ENCODE results near the gene SLC35G1.

The SLC35G1 gene

GRCh38 chr10:93852476-93853095, 41.2 kb upstream of the SLC35G1 start:
- TF ChIP-seq CTCF (IDR thresholded peaks at IDR 0.05; ENCODE audit: low read depth, low read length): no peak
- no peak for DNase-seq
- H3K4me1 ChIP-seq: no peaks in the 10 kb centered on the region
- no peaks in the 10 kb centered on the region for H3K9me3 ChIP-seq
- H3K36me3 ChIP-seq: no peaks in the 10 kb centered on the region
- no peak overlapping the region for H3K4me3 ChIP-seq (ENCODE audit: low read depth, low read length)
- H3K27me3 ChIP-seq: no peaks in the 10 kb centered on the region

- no peak for DNase-seq
- TF ChIP-seq CTCF (IDR thresholded peaks at IDR 0.05; ENCODE audit: low read depth, low read length): no peak
- no peaks in the 10 kb centered on the region for H3K27me3 ChIP-seq
Measured at GRCh38 chr10:93854975-93855374, 38.8 kb upstream of the SLC35G1 start.

GRCh38 chr10:93856349-93857145, 37.2 kb upstream of the SLC35G1 start:
- Histone ChIP-seq H3K4me3 (ENCODE audit: low read depth, low read length) (no peak overlapping the region), H3K36me3 (no peaks in the 10 kb centered on the region), H3K9me3 (no peaks in the 10 kb centered on the region), H3K27me3 (no peaks in the 10 kb centered on the region), H3K4me1 (no peaks in the 10 kb centered on the region)
- DNase-seq: no peak
- no peak for TF ChIP-seq CTCF (IDR thresholded peaks at IDR 0.05; ENCODE audit: low read depth, low read length)

More at GRCh38 chr10:93854975-93855374, 38.8 kb upstream of the SLC35G1 start:
- Histone ChIP-seq H3K36me3 (no peaks in the 10 kb centered on the region), H3K9me3 (no peaks in the 10 kb centered on the region), H3K4me1 (no peaks in the 10 kb centered on the region), H3K4me3 (ENCODE audit: low read depth, low read length) (no peak overlapping the region)

DNA sequence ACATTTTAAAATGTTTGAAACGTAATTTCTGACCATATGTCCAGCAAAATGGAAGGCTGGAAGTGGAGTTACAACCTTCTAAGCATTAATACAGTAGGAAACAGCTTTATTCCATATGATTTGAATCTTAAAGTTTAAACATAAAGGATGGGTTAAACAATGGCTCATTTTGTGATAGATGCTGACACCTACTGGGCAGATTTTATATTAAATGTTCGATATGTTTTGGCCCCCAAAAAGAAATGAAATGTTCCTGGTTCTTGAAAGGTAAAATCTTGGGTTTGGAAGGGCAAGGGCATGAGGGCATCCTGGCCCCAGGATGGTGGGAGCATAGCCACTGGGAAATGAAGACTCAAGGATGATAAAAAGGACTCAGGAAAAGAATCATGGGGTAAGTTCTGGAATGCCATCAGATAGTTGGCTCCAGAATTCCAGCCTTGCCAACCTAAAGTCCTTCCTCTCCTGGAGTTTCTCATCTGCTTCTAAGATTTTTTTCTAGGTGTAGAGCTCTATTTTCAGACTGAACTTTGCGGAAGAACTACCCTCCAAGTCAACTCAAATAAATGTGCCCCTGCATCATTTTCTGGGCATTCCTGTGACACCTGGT, 34.6 kb upstream of the SLC35G1 start:
- peak; percentile 33 for TF ChIP-seq CTCF (IDR thresholded peaks at IDR 0.05; ENCODE audit: low read depth, low read length)
- Histone ChIP-seq H3K9me3 (no peaks in the 10 kb centered on the region), H3K36me3 (no peaks in the 10 kb centered on the region), H3K4me3 (ENCODE audit: low read depth, low read length) (no peak overlapping the region), H3K27me3 (no peaks in the 10 kb centered on the region), H3K4me1 (no peaks in the 10 kb centered on the region)
- DNase-seq: no peak

DNA sequence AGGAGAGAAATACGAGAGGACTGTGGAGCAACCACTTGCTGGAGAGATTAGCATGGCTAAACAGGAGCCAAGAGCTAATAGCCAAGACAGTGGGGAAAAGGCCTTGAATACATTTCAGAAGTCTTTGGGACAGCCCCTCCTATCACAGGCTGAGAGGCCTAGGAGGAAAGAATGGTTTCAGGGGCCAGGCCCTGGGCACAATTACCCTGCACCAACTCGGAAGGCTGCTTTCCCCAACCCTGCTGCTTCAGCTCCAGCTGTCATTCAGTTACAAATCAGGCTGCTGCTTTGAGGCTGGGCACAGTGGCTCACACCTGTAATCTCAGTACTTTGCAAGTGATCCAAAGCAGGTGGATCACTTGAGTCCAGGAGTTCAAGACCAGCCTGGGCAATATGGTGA, 32.0 kb upstream of the SLC35G1 start:
- no peak for DNase-seq
- TF ChIP-seq CTCF (IDR thresholded peaks at IDR 0.05; ENCODE audit: low read depth, low read length): no peak
- Histone ChIP-seq H3K4me1 (no peaks in the 10 kb centered on the region), H3K27me3 (no peaks in the 10 kb centered on the region), H3K36me3 (no peaks in the 10 kb centered on the region), H3K4me3 (ENCODE audit: low read depth, low read length) (no peak overlapping the region), H3K9me3 (no peaks in the 10 kb centered on the region)
